Central memory CD8-positive, alpha-beta T cell (primary cell): Measurements from ENCODE around the gene FNIP2.

Experiments
- ATAC-seq: fragments of 150-1000 bp; cut with Tn5 transposase; replicated peaks from 2 replicates; pipeline ENCODE4 v1.10.0; 2022; ENCODE audit warnings: mild to moderate bottlenecking, moderate FRiP score, moderate number of reproducible peaks; ENCODE audit not compliant: poor library complexity, severe bottlenecking; ENCODE audit errors: extremely low read depth
- DNase-seq, 2 donors: peaks; one replicate each; pipeline ENCODE4 v3.0.0; 2021; ENCODE audit warnings: low spot score in 2 of 2
- H3K27ac Mint-ChIP-seq: one replicate; pipeline ENCODE4 v1.8.0; 2022; ENCODE audit warnings: low read depth, mild to moderate bottlenecking, moderate library complexity, mixed read lengths
- H3K27me3 Mint-ChIP-seq: one replicate; pipeline ENCODE4 v1.8.0; 2022; ENCODE audit warnings: mixed read lengths
- H3K36me3 Mint-ChIP-seq: one replicate; pipeline ENCODE4 v1.8.0; 2022; ENCODE audit warnings: mild to moderate bottlenecking, moderate library complexity, mixed read lengths; ENCODE audit not compliant: insufficient read depth
- H3K4me1 Mint-ChIP-seq: one replicate; pipeline ENCODE4 v1.8.0; 2022; ENCODE audit warnings: mixed read lengths
- H3K4me3 Mint-ChIP-seq: one replicate; pipeline ENCODE4 v1.8.0; 2022; ENCODE audit warnings: mild to moderate bottlenecking, moderate library complexity, mixed read lengths
- H3K9me3 Mint-ChIP-seq: one replicate; pipeline ENCODE4 v1.8.0; 2022; ENCODE audit warnings: mixed read lengths

The FNIP2 gene

GRCh38 chr4:158768555-158769174 lies at the start of gene FNIP2:
Gene FNIP2 (plus strand): TSS chr4:158769026. CDS start chr4:158769213, 187 bp downstream.
- H3K27ac Mint-ChIP-seq, result peak within 1 kb of the TSS; percentile 94
- H3K4me1 Mint-ChIP-seq, result peaks cover 35% of the 10 kb centered on the region
- no peaks in the 10 kb centered on the region for H3K9me3 Mint-ChIP-seq
- peaks cover 9% of the 10 kb centered on the region for H3K36me3 Mint-ChIP-seq
- ATAC-seq, result peak; percentile 83
- peak within 1 kb of the TSS; percentile 99 for H3K4me3 Mint-ChIP-seq
- peak; percentile 39 to 48 for DNase-seq
- H3K27me3 Mint-ChIP-seq, result no peaks in the 10 kb centered on the region

GRCh38 chr4:158721680-158722079 lies 47.1 kb upstream of the FNIP2 start:
- DNase-seq, result no peak
- Mint-ChIP-seq H3K9me3 (no peaks in the 10 kb centered on the region), H3K27me3 (peaks cover 9% of the 10 kb centered on the region), H3K4me1 (peaks cover 51% of the 10 kb centered on the region), H3K27ac (peak overlapping the region; percentile 97), H3K4me3 (peak overlapping the region; percentile 95), H3K36me3 (peaks cover 43% of the 10 kb centered on the region)
- ATAC-seq, result no peak

GRCh38 chr4:158722291-158722916 lies 46.4 kb upstream of the FNIP2 start:
- H3K36me3 Mint-ChIP-seq, result peaks cover 38% of the 10 kb centered on the region
- peaks cover 16% of the 10 kb centered on the region for H3K27me3 Mint-ChIP-seq
- H3K4me1 Mint-ChIP-seq, result peaks cover 51% of the 10 kb centered on the region
- H3K27ac Mint-ChIP-seq, result peak overlapping the region; percentile 97
- H3K4me3 Mint-ChIP-seq, result peak overlapping the region; percentile 95
- ATAC-seq, result peak; percentile 13
- no peaks in the 10 kb centered on the region for H3K9me3 Mint-ChIP-seq
- no peak for DNase-seq

- DNase-seq, result peak; percentile 55 to 68
- Mint-ChIP-seq H3K4me3 (peak within 1 kb of the TSS; percentile 95), H3K27me3 (peaks cover 21% of the 10 kb centered on the region), H3K27ac (peak within 1 kb of the TSS; percentile 97), H3K4me1 (peaks cover 44% of the 10 kb centered on the region), H3K36me3 (peaks cover 31% of the 10 kb centered on the region), H3K9me3 (no peaks in the 10 kb centered on the region)
- peak; percentile 84 for ATAC-seq
Measured at GRCh38 chr4:158722917-158723793, 45.7 kb upstream of the FNIP2 start, which contains the start of gene PPID. Gene PPID (minus strand): TSS chr4:158723396. CDS start chr4:158723288, 108 bp downstream.

GRCh38 chr4:158724637-158725036 lies 44.2 kb upstream of the FNIP2 start:
- H3K27ac Mint-ChIP-seq, result peak overlapping the region; percentile 97
- peaks cover 36% of the 10 kb centered on the region for H3K27me3 Mint-ChIP-seq
- H3K9me3 Mint-ChIP-seq, result no peaks in the 10 kb centered on the region
- peaks cover 18% of the 10 kb centered on the region for H3K36me3 Mint-ChIP-seq
- H3K4me3 Mint-ChIP-seq, result peak overlapping the region; percentile 95
- ATAC-seq, result no peak
- no peak for DNase-seq
- H3K4me1 Mint-ChIP-seq, result peaks cover 35% of the 10 kb centered on the region

GRCh38 chr4:158726633-158727032 lies 42.2 kb upstream of the FNIP2 start:
- Mint-ChIP-seq H3K9me3 (no peaks in the 10 kb centered on the region), H3K4me1 (peaks cover 25% of the 10 kb centered on the region), H3K27ac (no peak overlapping the region), H3K27me3 (peaks cover 53% of the 10 kb centered on the region), H3K36me3 (peaks cover 10% of the 10 kb centered on the region), H3K4me3 (no peak overlapping the region)
- ATAC-seq (no peak), DNase-seq (no peak)

GRCh38 chr4:158728236-158728635 lies 40.6 kb upstream of the FNIP2 start:
- peaks cover 69% of the 10 kb centered on the region for H3K27me3 Mint-ChIP-seq
- H3K9me3 Mint-ChIP-seq, result no peaks in the 10 kb centered on the region
- peaks cover 11% of the 10 kb centered on the region for H3K4me1 Mint-ChIP-seq
- no peak overlapping the region for H3K27ac Mint-ChIP-seq
- ATAC-seq (no peak), DNase-seq (no peak)
- H3K36me3 Mint-ChIP-seq, result peaks cover 6% of the 10 kb centered on the region
- H3K4me3 Mint-ChIP-seq, result no peak overlapping the region

- DNase-seq (peak in 1 of 2 donors; percentile 12), ATAC-seq (peak; percentile 54)
- H3K27me3 Mint-ChIP-seq, result peaks cover 74% of the 10 kb centered on the region
- no peak overlapping the region for H3K4me3 Mint-ChIP-seq
- no peaks in the 10 kb centered on the region for H3K4me1 Mint-ChIP-seq
- no peaks in the 10 kb centered on the region for H3K36me3 Mint-ChIP-seq
- no peak overlapping the region for H3K27ac Mint-ChIP-seq
- H3K9me3 Mint-ChIP-seq, result no peaks in the 10 kb centered on the region
Measured at GRCh38 chr4:158729716-158730559, 38.9 kb upstream of the FNIP2 start.

GRCh38 chr4:158738866-158739265 lies 30.0 kb upstream of the FNIP2 start:
- Mint-ChIP-seq H3K27me3 (peaks cover 21% of the 10 kb centered on the region), H3K36me3 (no peaks in the 10 kb centered on the region), H3K9me3 (no peaks in the 10 kb centered on the region), H3K4me1 (no peaks in the 10 kb centered on the region), H3K27ac (no peak overlapping the region), H3K4me3 (no peak overlapping the region)
- no peak for DNase-seq
- no peak for ATAC-seq

- no peak for DNase-seq
- no peaks in the 10 kb centered on the region for H3K36me3 Mint-ChIP-seq
- H3K4me3 Mint-ChIP-seq, result no peak overlapping the region
- H3K27me3 Mint-ChIP-seq, result peaks cover 21% of the 10 kb centered on the region
- H3K4me1 Mint-ChIP-seq, result no peaks in the 10 kb centered on the region
- no peak for ATAC-seq
- no peak overlapping the region for H3K27ac Mint-ChIP-seq
- no peaks in the 10 kb centered on the region for H3K9me3 Mint-ChIP-seq
Measured at GRCh38 chr4:158739600-158739999, 29.2 kb upstream of the FNIP2 start.

- no peak overlapping the region for H3K27ac Mint-ChIP-seq
- ATAC-seq (no peak), DNase-seq (no peak)
- H3K9me3 Mint-ChIP-seq, result no peaks in the 10 kb centered on the region
- no peaks in the 10 kb centered on the region for H3K4me1 Mint-ChIP-seq
- H3K27me3 Mint-ChIP-seq, result peaks cover 9% of the 10 kb centered on the region
- H3K36me3 Mint-ChIP-seq, result no peaks in the 10 kb centered on the region
- no peak overlapping the region for H3K4me3 Mint-ChIP-seq
Measured at GRCh38 chr4:158741326-158742021, 27.4 kb upstream of the FNIP2 start.
